Stomach (tissue), 4 donors: ENCODE results near the gene PIGL.

ENCODE experiments used
- CTCF ChIP-seq, 7 experiments: fragments of 450-650 bp in 4 of 7; fragments of 200-600 bp in 3 of 7; sonication (generic) in 3 of 7; IDR thresholded peaks; one replicate each; pipeline ENCODE4 v1.5.1; 2016 to 2019; ENCODE audit warnings: antibody characterized with exemption in 7 of 7, control low read depth in 2 of 7, mild to moderate bottlenecking in 1 of 7
- POLR2AphosphoS5 ChIP-seq, 3 donors: sonication (generic); formaldehyde crosslinking; IDR thresholded peaks; one replicate each; pipeline ENCODE4 v1.6.1; 2016; ENCODE audit warnings: antibody characterized with exemption in 3 of 3

- TF ChIP-seq CTCF (IDR thresholded peaks at IDR 0.05), result no peak
- no peak for TF ChIP-seq POLR2AphosphoS5 (IDR thresholded peaks at IDR 0.05)
These were observed 154.7 kb downstream of the PIGL start for GRCh38 chr17:16371742-16372141.
